ENCODE results near the gene INKA2.

DNA sequence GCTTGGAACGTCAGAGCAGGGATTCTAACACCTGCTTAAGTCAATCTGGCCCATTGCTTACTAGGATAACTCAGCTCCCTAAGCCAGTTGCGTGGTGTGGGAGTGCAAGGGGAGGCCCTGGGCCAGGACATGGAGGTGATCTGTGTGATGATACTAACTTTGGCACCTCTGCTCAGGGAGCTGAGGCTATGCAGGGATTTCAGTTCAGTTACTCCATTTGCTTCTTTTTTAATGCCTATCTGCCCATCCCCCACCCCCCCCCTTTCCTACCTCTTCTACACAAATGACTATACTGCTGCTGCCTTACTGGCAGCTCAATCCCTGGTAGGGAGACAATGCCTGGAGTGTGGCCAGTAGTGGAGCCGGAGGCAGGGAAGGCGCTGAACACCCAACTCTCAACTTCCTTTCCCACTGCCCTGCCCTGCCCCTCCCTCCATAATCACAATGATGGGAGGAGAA lies 19.5 kb downstream of the INKA2 start:
- TF ChIP-seq REST (IDR thresholded peaks at IDR 0.05; ENCODE audit: borderline replicate concordance) (no peak), CTCF (IDR thresholded peaks at IDR 0.05; ENCODE audit: poor library complexity, severe bottlenecking) (no peak), EZH2 (IDR thresholded peaks at IDR 0.05; ENCODE audit: borderline replicate concordance, insufficient read depth, low read length, poor library complexity, severe bottlenecking) (no peak), TAF1 (IDR thresholded peaks at IDR 0.05; ENCODE audit: low read depth) (no peak), POLR2AphosphoS5 (IDR thresholded peaks at IDR 0.05) (no peak), RAD21 (conservative IDR thresholded peaks at IDR 0.05) (no peak), EP300 (conservative IDR thresholded peaks at IDR 0.05; ENCODE audit: poor library complexity, severe bottlenecking) (no peak), SMC3 (conservative IDR thresholded peaks at IDR 0.05; ENCODE audit: poor library complexity) (no peak), MXI1 (conservative IDR thresholded peaks at IDR 0.05; ENCODE audit: poor library complexity, severe bottlenecking) (no peak)

Measured in neural cell (in vitro differentiated cells).